Activated CD4-positive, CD25-positive, alpha-beta regulatory T cell treated with anti-CD3 and anti-CD28 coated beads, Interleukin-2, amount 50 U/mL, for 24 hours (primary cell): ENCODE data around the gene SHISA8.

ENCODE experiments used
- ATAC-seq, 2 donors: fragments of 150-1000 bp; cut with Tn5 transposase; one replicate each; pipeline ENCODE4 v1.10.0; 2021; ENCODE audit warnings: mild to moderate bottlenecking in 1 of 2, moderate library complexity in 1 of 2

SHISA8 gene

GRCh38 chr22:41933411-41934177 lies 18.7 kb upstream of the SHISA8 start:
- no peak for ATAC-seq

GRCh38 chr22:41932353-41932752 lies 17.5 kb upstream of the SHISA8 start:
- no peak for ATAC-seq

DNA sequence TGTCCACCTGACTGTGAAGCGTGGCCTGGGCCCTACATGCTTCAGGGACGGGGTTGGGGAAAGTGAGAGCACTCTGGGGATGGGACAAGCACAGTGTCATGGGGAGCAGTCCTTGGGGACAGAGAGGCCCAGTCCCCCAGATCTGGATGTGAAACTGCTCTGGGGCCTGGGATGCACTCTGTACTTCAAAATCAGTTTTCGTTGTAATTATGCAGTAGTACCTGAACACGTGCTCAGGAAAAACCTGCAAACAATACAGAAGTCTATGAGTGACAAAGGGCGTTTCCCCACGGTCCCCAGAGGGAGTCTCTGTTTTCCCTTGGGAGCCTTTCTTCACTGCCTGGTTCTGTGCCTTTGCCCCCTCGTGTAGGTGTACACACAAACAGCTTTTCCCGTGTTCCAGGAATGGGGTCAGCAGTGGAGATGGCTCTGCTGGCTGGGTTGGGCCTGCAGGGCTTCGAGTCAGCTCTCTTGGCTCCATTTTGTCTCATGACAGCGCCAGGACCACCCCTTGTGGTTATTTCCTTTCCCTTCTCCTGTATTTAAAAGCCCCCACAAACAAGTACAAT lies 16.9 kb upstream of the SHISA8 start:
- no peak for ATAC-seq

- no peak for ATAC-seq
These were observed 14.5 kb upstream of the SHISA8 start for GRCh38 chr22:41929418-41929810.

GRCh38 chr22:41928593-41929417 lies 13.9 kb upstream of the SHISA8 start:
- no peak for ATAC-seq

DNA sequence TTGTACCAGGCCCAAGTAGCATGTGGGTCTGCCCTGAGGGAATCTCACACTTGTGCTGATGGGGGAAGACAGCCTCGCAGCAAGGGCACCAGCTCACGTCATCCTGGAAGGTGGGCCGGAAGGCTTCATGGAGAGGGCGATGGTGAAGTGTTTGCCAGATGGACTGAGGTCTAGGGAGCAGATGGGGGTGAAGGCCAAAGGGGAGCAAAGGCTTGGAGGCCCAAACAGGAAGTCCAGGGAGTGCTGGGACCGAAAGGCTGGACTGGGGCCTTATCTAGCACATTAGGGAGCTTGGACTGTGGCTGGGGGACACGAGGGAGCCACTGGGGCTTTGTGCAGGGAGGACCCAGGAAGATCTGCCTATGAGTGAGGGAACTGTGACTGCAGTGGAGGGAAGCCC lies 12.9 kb upstream of the SHISA8 start:
- no peak for ATAC-seq

GRCh38 chr22:41925783-41926460 lies 11.0 kb upstream of the SHISA8 start:
- peak; percentile 81 to 83 for ATAC-seq

DNA sequence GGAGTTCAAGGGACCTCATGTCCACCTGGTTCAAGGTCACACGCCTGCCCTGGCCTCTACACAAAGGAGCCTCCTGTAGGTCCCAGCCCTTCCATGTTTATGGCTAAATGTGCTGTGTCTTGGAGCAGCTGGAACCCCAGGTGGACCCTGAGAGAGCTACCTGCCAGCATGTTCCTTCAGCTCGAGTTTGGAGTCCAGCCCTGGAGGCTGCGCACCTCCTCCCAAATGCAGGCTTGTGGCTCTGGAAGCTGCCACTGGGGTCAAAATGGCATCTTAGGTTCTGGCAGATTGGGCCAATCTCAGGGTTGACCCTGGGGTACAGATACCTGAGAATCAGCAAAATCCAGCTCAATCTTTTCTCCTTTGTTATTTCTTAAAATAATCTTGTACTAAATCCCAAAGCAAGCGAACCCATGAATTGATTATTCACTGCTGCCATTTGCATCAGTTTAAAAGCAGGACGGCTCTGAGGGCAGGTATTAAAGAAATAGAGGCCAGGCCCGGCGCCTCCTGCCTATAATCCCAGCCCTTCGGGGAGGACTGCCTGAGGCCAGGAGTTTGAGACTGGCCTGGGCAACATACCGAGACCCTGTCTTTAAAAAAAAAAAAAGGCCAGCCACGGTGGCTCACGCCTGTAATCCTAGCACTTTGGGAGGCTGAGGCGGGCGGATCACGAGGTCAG lies 8.9 kb upstream of the SHISA8 start:
- ATAC-seq: no peak

- no peak for ATAC-seq
These were observed 8.2 kb upstream of the SHISA8 start for GRCh38 chr22:41922940-41923594.

DNA sequence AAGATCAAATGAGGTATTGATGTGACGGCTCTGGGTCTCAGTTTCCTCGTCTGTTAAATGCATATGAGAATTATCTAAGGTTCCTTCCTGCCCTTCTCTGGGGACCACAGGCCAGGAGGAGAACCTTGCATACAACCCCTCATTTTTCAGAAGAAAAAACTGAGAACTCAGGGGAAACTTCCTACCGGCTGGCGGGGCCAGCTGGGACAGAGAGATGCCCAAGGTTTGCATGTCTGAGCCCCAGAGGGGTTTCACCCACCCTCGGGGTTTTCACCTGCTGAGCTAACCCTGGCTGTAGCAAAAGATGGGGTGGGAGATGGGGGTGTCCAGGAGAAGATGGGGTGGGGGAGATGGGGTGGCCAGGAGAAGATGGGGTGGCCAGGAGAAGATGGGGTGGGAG lies 7.5 kb upstream of the SHISA8 start:
- ATAC-seq: no peak

DNA sequence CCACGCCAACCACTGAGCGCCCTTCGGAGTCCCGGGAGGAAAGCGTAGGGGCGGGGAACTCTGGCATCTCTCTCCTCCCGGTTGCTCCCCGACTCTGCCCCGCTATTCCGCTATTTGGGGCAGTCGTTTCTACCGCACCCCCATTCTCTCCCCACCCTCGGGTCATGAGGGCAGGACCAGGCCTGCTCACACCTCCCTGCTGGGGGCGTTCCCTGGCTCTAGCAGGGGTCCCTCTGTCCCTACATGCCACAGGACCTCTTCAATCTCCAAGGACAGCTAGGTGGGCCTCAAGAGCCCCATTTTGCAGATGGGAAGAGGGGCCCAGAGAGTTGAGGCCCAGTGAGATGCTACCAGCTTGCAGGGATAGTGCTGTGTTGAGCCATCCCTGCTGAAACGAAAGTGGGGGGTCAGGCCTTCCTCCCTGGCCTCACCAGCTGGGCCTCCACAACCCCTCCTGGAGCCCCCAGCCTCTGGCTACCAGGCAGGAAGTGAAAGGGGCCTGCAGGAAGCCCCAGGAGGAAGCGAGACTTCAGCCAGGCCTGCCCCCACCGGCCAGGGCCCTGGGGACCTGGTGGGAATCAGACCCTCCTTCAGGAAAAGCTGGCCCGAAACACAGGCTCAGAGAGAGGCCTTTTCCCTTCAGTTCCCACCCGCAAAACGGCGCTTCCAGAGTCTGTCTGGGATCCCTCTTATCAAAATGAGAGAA lies 5.5 kb upstream of the SHISA8 start:
- ATAC-seq: no peak

DNA sequence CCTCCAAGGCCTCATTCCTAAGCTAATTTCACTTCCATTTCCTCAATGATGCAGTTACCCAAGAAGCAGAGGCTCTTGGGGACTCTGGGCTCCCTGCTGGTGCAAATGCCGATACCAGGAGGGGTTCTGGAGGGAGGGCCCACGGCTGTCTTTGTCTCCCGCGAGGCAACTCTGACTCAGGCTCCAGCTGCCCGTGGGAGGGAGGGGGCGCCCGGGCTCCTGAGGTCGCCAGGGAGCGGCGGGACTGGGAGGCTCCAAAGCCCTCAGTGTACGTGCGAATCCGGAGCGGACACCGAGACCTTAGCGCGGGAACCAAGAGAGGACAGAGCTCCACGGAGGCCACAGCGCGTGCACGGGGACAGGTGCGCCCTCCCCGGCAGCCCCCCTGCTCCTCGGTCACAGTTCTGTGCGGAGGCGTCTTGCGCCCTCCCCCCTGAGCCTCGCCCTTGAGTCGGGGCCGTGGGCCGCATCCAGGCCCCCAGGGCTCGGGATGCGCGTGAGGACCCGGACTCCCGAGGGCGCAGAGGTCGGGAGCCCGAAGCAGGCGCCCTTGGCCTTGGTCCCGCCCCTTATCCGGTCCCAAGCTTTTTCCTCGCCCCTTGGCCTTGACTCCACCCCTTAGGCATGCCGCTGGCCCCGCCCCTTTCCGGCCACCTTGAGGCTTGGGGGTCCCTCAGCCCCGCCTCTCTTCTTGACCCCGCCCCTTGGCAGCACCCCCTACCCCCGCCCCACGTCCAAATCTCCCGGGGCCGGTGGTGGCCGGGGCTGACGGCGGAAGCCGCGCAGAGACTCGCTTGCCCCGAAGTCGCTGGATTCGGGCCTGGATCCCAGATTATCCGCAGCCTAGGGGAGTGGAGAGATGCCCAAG lies 4.7 kb upstream of the SHISA8 start:
- peak; percentile 42 to 50 for ATAC-seq

DNA sequence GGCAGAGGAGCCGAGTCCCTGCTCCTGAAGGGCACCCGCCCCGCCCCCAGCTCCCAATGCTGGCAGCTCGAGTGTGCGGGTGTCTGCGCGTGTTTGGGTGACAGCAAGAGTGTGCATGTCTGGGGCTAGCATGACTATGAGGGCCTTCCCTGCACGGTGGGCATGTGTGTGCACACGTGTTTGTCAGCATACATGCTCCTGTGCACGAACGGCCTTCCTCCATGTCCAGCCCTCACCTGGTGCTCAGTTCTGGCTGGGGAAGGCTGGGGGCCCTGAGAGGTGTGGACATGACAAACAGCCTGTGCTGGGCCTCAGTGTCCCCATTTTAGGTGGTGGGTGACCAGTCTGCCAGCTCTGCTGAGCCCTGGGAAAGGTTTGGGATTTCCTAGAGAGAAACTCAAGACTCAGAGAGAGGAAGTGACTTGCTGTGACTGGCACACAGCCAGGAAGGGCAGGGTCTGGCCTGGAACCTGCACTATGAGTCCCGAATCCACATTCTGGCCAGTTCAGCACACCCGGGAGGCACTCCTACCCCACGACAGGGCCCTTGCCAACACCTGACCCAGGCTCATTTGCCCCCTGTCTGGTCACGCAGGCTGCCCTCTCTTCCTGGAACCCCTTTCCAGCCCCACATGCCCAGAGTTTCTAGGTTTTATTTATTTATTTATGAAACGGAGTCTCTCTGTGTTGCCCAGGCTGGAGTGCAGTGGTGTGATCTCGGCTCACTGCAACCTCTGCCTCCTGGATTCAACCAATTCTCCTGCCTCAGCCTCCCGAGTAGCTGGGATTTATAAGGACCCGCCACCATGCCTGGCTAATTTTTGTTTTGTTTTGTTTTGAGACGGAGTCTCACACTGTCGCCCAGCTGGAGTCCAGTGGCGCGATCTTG lies 3.3 kb upstream of the SHISA8 start:
- no peak for ATAC-seq

GRCh38 chr22:41917375-41917902 lies 2.6 kb upstream of the SHISA8 start:
- no peak for ATAC-seq

DNA sequence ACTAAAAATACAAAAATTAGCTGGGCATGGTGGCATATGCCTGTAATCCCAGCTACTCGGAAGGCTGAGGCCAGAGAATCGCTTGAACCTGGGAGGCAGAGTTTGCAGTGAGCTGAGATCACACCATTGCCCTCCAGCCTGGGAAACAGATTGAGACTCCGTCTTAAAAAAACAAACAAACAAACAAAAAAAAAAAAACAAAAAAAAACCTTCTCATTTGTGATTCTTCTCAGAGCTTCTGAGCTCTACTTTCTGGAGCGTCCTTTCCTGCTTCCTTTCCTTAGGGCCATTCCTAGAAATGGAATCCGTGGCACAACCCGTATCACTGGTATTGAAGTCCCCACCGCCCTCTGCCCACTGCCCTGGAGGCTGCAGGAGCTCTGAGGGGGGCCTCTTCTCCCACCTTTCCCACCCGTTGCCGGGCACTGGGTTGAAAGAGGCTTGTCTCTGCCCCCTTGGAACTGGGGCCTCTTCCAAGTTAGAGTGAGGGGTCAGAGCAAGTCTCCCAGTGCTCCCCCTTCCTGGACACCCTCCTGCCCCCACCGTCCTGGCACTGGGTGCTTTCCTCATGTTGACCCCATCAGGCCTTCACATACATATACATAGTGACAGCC lies 2.0 kb upstream of the SHISA8 start:
- no peak for ATAC-seq

DNA sequence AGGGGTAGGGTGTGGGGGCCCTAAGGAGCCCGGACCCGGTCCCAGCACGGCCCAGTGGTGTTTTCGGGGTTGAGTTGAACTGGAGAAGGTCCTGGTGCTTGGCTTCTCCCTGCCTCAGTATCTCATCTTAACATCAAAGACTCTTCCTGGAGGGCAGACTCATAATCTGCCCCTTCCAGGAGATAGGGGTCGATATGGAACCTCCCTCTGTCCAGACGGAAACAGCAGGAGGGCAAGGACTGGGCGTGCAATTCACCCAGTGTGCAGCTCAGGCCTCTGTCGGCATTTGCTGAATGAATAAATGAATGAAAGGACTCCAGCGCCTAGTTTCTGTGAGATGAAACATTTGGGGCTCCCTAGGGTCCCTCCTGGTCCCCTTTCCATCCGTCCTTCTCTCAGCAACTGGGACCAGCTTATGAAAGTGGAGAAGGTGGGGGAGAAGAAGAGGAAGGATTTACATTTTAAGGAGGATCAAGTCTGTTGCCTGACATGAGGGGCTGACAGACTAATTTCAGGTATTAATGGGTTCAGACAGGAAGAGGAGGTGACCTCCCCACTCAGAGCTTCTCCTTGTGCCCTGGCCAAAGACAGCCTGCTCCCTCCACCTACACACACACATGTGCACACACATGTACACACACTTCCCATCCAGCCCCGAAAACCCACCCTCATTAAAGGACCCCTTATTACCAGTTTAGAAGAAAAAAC lies 1.1 kb upstream of the SHISA8 start:
- ATAC-seq: no peak

DNA sequence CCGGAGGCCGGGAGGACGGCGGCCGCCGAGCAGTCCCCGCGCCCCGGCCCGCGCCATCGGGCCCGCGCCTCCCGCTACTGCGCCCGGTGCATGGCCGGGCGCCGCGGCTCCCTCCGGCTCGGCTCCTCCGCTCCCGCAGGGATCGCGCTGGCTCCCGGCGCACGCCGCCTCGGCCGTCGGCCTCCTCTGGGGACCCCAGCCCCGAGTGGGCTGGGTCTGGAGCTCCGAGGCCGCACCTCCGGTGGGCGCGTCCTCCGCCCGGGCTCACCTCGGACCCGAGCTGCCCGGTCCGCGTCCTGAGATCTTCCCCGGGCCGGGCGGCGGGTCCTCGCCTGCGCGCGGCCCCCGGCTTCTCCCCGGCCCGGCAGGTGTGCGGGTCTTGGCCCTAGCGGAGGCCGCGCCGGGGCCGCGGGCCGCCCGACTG lies 251 bp downstream of the SHISA8 start:
- ATAC-seq: no peak
